Ovary (tissue), 9 donors: Measurements from ENCODE around the gene NIPBL. TPM values are rescaled to one million over a fixed set of nuclear protein-coding genes. Genes with fewer than 3 reads are reported as not detected.

ENCODE experiments used
- DNase-seq, 5 donors: peaks; one replicate each; pipeline ENCODE4 v3.0.0-alpha.2; 2019 to 2020
- H3K27ac ChIP-seq, 2 donors: fragments of 200-600 bp; one replicate each; pipeline versions ENCODE4 v1.5.1 to v1.8.0; 2019 to 2022
- H3K27me3 ChIP-seq: fragments of 200-600 bp; one replicate; pipeline ENCODE4 v1.8.0; 2022
- H3K36me3 ChIP-seq: fragments of 200-600 bp; sonication (generic); one replicate; pipeline ENCODE4 v1.5.1; 2019
- H3K4me1 ChIP-seq: one replicate; pipeline ENCODE4 v1.8.1; 2013; ENCODE audit warnings: mild to moderate bottlenecking, moderate library complexity; ENCODE audit not compliant: insufficient read depth
- H3K4me3 ChIP-seq: fragments of 200-600 bp; sonication (generic); one replicate; pipeline ENCODE4 v1.5.1; 2017
- H3K9me3 ChIP-seq, 2 donors: fragments of 200-600 bp in 1 of 2; sonication (generic) in 1 of 2; one replicate each; pipeline versions ENCODE4 v1.5.1 to v1.8.1; 2013 to 2019; ENCODE audit warnings: mild to moderate bottlenecking in 1 of 2, moderate library complexity in 1 of 2
- EP300 ChIP-seq: sonication (generic); formaldehyde crosslinking; IDR thresholded peaks from one replicate; pipeline ENCODE4 v1.6.1; 2017; ENCODE audit warnings: antibody characterized with exemption
- POLR2A ChIP-seq: fragments of 450-650 bp; IDR thresholded peaks from one replicate; pipeline ENCODE4 v1.6.1; 2017; ENCODE audit warnings: antibody characterized with exemption, mild to moderate bottlenecking, moderate library complexity
- WGBS, 3 donors: extraction: QIAGEN DNeasy Blood & Tissue Kit in 1 of 3; methylation state at CpG; one replicate each; pipeline versions ENCODE4 v1.1.5 to v1.1.7; 2013 to 2017; 5-methylcytosine and 5-hydroxymethylcytosine counted together
- intact Hi-C, 4 donors: fragments of 100-400 bp; cut with DNase I; formaldehyde crosslinking; loops; one replicate each; pipeline versions ENCODE4 v1.11.0 to v1.15.1; 2022 to 2023
- polyA plus RNA-seq, 2 donors: library from polyadenylated mRNA; stranded (reverse); fragments of 200-250 nt in 1 of 2; fragments of 350-450 nt in 1 of 2; fragmentation: Illumina TruSeq in 1 of 2; extraction: RNeasy Lipid Tissue Mini Kit (QIAGEN cat#74804) in 1 of 2; gene quantifications; one replicate each; pipeline ENCODE4 v1.2.3, GENCODE V29; 2013 to 2014
- total RNA-seq, 7 donors: library from RNA; depleted of rRNA in 2 of 7; stranded (reverse); fragments of >200 nt in 2 of 7; fragmentation: NEBNext Ultra II Directional in 3 of 7; extraction: Animal tissue kit (Norgen Biotek cat#: 25700) in 3 of 7; gene quantifications; one replicate each; pipeline versions ENCODE4 v1.1.0 to v1.2.4, GENCODE V29; 2016 to 2023
- TF ChIP-seq, protein P1 (sequence below), 3 donors: fragments of 450-650 bp in 2 of 3; fragments of 200-600 bp in 1 of 3; IDR thresholded peaks; one replicate each; pipeline versions ENCODE4 v1.5.1 to v1.8.0; 2016 to 2022; ENCODE audit warnings: antibody characterized with exemption in 3 of 3, mild to moderate bottlenecking in 1 of 3
- donor health status: DM: no; HTN: no; CAD: no; lungs with moderate emphysema.
- donor health status: DM: no; HTN: no; CAD: no.
- donor health status: Bipolar disorder and iron deficiency.
- donor health status: DM: yes; HTN: yes; CAD: no.
- donor health status: DM: no; HTN: no; CAD: no.
- donor health status: DM: yes; HTN: yes; CAD: no.

The NIPBL gene
- total and polyA plus RNA-seq, 9 donors: 20.8 to 73.1 (median 61.7) TPM

DNA sequence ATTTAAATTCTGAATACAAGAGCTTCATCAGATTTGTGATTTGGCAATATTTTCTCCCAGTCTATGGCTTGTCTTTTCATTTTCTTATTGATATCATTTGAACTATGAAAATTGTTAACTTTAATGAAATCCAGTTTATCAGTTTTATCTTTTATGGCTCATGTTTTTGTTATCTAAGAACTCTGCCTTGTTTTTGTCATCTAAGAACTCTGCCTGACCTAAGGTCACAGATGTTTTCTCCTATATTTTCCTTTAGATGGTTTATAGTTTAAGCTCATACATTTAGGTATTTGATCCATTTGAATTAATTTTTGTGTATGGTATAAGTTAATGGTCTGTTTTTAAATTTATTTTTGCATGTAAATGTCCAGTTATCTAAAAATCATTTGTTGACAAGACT lies 52.9 kb downstream of the NIPBL start:
- TF ChIP-seq EP300: no peak
- TF ChIP-seq, protein P1, sequence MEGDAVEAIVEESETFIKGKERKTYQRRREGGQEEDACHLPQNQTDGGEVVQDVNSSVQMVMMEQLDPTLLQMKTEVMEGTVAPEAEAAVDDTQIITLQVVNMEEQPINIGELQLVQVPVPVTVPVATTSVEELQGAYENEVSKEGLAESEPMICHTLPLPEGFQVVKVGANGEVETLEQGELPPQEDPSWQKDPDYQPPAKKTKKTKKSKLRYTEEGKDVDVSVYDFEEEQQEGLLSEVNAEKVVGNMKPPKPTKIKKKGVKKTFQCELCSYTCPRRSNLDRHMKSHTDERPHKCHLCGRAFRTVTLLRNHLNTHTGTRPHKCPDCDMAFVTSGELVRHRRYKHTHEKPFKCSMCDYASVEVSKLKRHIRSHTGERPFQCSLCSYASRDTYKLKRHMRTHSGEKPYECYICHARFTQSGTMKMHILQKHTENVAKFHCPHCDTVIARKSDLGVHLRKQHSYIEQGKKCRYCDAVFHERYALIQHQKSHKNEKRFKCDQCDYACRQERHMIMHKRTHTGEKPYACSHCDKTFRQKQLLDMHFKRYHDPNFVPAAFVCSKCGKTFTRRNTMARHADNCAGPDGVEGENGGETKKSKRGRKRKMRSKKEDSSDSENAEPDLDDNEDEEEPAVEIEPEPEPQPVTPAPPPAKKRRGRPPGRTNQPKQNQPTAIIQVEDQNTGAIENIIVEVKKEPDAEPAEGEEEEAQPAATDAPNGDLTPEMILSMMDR (IDR thresholded peaks at IDR 0.05): no peak
- TF ChIP-seq POLR2A: no peak
- Histone ChIP-seq H3K4me3 (no peak overlapping the region), H3K27me3 (no peaks in the 10 kb centered on the region), H3K4me1 (peaks cover 3% of the 10 kb centered on the region), H3K27ac (no peak overlapping the region), H3K36me3 (no peaks in the 10 kb centered on the region), H3K9me3 (no peaks in the 10 kb centered on the region)
- DNase-seq: no peak
- intact Hi-C loops: no loop called here

DNA sequence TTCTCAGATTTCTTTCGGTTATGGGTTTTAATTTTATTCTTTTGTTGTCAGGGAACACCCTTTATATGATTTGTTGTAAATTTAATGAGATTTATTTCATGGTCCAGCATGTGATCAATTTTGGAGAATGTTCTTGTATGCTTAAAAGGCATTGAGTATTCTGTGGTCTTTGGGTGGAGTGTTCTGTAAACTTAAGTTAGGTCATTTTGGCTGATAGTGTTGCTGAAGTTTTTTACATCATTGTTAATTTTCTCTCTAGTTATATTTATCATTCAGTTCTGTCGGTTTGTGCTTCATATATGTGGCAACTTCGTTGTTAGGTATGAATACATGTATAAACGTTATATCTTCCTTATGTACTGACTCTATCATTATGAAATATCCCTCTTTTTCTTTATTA lies 55.5 kb downstream of the NIPBL start:
- no peaks in the 10 kb centered on the region for H3K36me3 ChIP-seq
- peaks cover 3% of the 10 kb centered on the region for H3K4me1 ChIP-seq
- no peak overlapping the region for H3K27ac ChIP-seq
- intact Hi-C loops: loop anchor here in 1 of 4 donors (10.0 kb wide), 1 partner anchor 47 kb away; no protein-coding TSS in a partner anchor
- no peak for DNase-seq
- H3K4me3 ChIP-seq: no peak overlapping the region
- 95 to 97% (median 97%) methylated on average over 4 of the region's 4 CpGs for WGBS, 3 donors
- H3K9me3 ChIP-seq: no peaks in the 10 kb centered on the region
- no peaks in the 10 kb centered on the region for H3K27me3 ChIP-seq
- TF ChIP-seq EP300 (no peak), POLR2A (no peak)

DNA sequence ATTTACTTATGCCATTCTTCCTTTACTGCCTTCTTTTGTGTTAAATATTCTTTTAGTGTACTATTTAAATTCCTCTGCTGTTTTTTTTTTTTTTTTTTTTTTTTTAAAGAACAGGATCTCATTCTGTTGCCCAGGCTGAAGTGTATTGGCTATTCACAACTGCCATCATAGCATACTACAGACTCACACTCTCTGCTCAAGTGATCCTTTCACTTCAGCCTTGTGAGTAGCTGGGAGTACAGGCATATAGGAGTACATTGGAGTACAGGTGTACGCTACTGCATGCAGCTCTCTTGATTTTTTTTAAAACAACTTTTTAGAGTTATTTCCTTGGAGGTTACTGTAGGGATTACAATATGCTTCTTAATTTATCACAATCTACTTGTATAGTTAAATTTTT lies 56.1 kb downstream of the NIPBL start:
- H3K27me3 ChIP-seq: no peaks in the 10 kb centered on the region
- no peaks in the 10 kb centered on the region for H3K9me3 ChIP-seq
- 87 to 98% (median 96%) methylated on average over 1 of the region's 1 CpG for WGBS, 3 donors
- TF ChIP-seq, protein P1 (IDR thresholded peaks at IDR 0.05): no peak
- TF ChIP-seq POLR2A: no peak
- TF ChIP-seq EP300: no peak
- no peaks in the 10 kb centered on the region for H3K36me3 ChIP-seq
- no peak overlapping the region for H3K4me3 ChIP-seq
- DNase-seq: no peak
- peaks cover 3% of the 10 kb centered on the region for H3K4me1 ChIP-seq
- intact Hi-C loops: loop anchor here in 1 of 4 donors (10.0 kb wide), 1 partner anchor 48 kb away; no protein-coding TSS in a partner anchor
- H3K27ac ChIP-seq: no peak overlapping the region

DNA sequence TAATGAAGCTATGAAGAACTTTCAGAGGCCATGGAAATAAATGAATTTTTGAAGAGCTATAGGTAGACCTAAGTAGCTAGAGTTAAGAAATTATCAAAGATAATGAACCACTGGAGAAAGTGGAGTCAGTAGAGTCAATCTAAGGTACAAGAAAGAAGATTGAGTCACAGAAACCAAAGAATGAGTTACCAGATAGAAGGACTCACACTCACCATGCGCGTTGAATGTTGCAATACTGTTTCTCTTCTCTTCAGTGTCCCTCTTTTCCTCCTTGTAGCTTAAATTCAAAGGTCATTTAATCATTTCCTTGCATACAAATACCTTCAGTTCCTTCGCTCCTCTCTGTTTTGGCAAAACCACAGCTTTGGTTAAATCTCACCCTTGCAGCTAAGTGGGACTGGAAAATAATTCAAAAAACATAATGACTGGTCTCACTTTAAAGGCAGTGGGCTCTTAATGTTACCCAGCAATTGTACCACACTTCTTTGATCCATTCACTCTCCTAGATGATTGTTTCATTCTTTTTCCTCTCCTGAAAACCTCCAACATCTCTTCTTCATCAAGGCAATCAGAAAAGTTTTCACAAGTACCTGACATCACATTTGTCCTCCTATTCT lies 58.3 kb downstream of the NIPBL start:
- WGBS, 3 donors: 95 to 97% (median 97%) methylated on average over 3 of the region's 3 CpGs
- no peak overlapping the region for H3K27ac ChIP-seq
- no peaks in the 10 kb centered on the region for H3K9me3 ChIP-seq
- intact Hi-C loops: loop anchor here in 1 of 4 donors (10.0 kb wide), 1 partner anchor 50 kb away; no protein-coding TSS in a partner anchor
- no peak overlapping the region for H3K4me3 ChIP-seq
- H3K4me1 ChIP-seq: peaks cover 6% of the 10 kb centered on the region
- H3K27me3 ChIP-seq: no peaks in the 10 kb centered on the region
- no peaks in the 10 kb centered on the region for H3K36me3 ChIP-seq
- no peak for DNase-seq
- TF ChIP-seq, protein P1 (IDR thresholded peaks at IDR 0.05): no peak
- TF ChIP-seq EP300 (no peak), POLR2A (no peak)

DNA sequence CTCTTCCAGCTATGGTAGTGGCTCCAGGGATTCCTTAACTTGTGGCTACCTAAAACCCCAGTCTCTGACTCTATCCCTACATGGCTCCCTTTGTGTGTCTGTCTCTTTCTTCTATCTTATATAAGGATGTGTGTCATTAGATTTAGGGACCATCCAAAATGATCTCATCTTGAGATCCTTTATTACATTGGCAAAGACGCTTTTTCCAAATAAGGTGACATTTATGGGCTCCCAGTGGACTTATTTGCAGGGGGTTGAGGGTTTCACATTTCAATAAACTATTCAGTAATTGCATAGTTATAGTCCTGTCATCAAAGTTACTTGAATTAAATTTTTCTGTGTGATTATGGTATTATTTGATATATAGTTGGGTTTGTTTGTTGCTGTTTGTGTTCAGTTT lies 59.2 kb downstream of the NIPBL start:
- DNase-seq: no peak
- H3K27me3 ChIP-seq: no peaks in the 10 kb centered on the region
- no peaks in the 10 kb centered on the region for H3K36me3 ChIP-seq
- no peak overlapping the region for H3K27ac ChIP-seq
- TF ChIP-seq, protein P1 (IDR thresholded peaks at IDR 0.05): no peak
- no peak for TF ChIP-seq POLR2A
- no peak for TF ChIP-seq EP300
- WGBS, 3 donors: 94 to 99% (median 96%) methylated on average over 1 of the region's 1 CpG
- intact Hi-C loops: loop anchor here in 1 of 4 donors (10.0 kb wide), 1 partner anchor 51 kb away; no protein-coding TSS in a partner anchor
- H3K4me3 ChIP-seq: no peak overlapping the region
- H3K9me3 ChIP-seq: no peaks in the 10 kb centered on the region
- peaks cover 6% of the 10 kb centered on the region for H3K4me1 ChIP-seq
